Neural cell (in vitro differentiated cells): Measurements from ENCODE around the gene STX7. TPM values are rescaled to one million over a fixed set of nuclear protein-coding genes. Genes with fewer than 3 reads are reported as not detected.

ENCODE experiments used
- H2AFZ ChIP-seq: fragments of 200-600, 300-800 bp; sonication (generic), shearing (Covaris generic); 2 replicates; pipeline ENCODE4 v1.6.0; 2014; ENCODE audit warnings: low read depth, mild to moderate bottlenecking, antibody characterized with exemption, low read length, moderate library complexity
- H3F3A ChIP-seq: fragments of 200-600 bp; shearing (Covaris generic); 2 replicates; pipeline ENCODE4 v1.6.1; 2016; ENCODE audit warnings: mild to moderate bottlenecking, moderate library complexity, mixed read lengths, antibody characterized with exemption, low read length; ENCODE audit not compliant: insufficient read depth, poor library complexity, severe bottlenecking
- H3K27ac ChIP-seq: fragments of 200-600, 300-800 bp; sonication (generic), shearing (Covaris generic); 2 replicates; pipeline ENCODE4 v1.5.1; 2014; ENCODE audit warnings: mild to moderate bottlenecking, low read length, moderate library complexity
- H3K27me3 ChIP-seq: fragments of 300-800, 200-600 bp; sonication (generic), shearing (Covaris generic); 2 replicates; pipeline ENCODE4 v1.6.0; 2014; ENCODE audit warnings: mild to moderate bottlenecking, low read depth, low read length, moderate library complexity; ENCODE audit not compliant: insufficient read depth
- H3K36me3 ChIP-seq: fragments of 300-800, 200-600 bp; sonication (generic), shearing (Covaris generic); 2 replicates; pipeline ENCODE4 v1.5.1; 2014; ENCODE audit warnings: mild to moderate bottlenecking, antibody characterized with exemption, low read length, moderate library complexity; ENCODE audit not compliant: insufficient read depth
- H3K4me2 ChIP-seq: fragments of 300-800, 200-600 bp; sonication (generic), shearing (Covaris generic); 2 replicates; pipeline ENCODE4 v1.6.0; 2014; ENCODE audit warnings: mild to moderate bottlenecking, low read length
- H3K4me3 ChIP-seq: fragments of 300-800, 200-600 bp; sonication (generic), shearing (Covaris generic); 2 replicates; pipeline ENCODE4 v1.5.1; 2014; ENCODE audit warnings: mild to moderate bottlenecking, low read length, moderate library complexity
- H3K79me2 ChIP-seq: fragments of 200-600 bp; shearing (Covaris generic); replicated peaks from 2 replicates; pipeline ENCODE4 v1.6.0; 2014; ENCODE audit warnings: mild to moderate bottlenecking, low read length, moderate library complexity; ENCODE audit not compliant: insufficient read depth
- H3K9ac ChIP-seq: fragments of 300-800, 200-600 bp; sonication (generic), shearing (Covaris generic); 2 replicates; pipeline ENCODE4 v1.6.1; 2016; ENCODE audit warnings: mild to moderate bottlenecking, low read length, mixed read lengths
- H3K9me2 ChIP-seq: fragments of 200-600 bp; shearing (Covaris generic); 2 replicates; pipeline ENCODE4 v1.6.1; 2016; ENCODE audit warnings: mild to moderate bottlenecking, low read length, mixed read lengths; ENCODE audit not compliant: insufficient read depth
- H3K9me3 ChIP-seq: fragments of 200-600, 300-800 bp; sonication (generic), shearing (Covaris generic); 2 replicates; pipeline ENCODE4 v1.6.1; 2016; ENCODE audit warnings: mild to moderate bottlenecking, mixed run types, low read length, moderate library complexity, mixed read lengths
- H4K20me1 ChIP-seq: fragments of 200-600 bp; shearing (Covaris generic); 2 replicates; pipeline ENCODE4 v1.6.1; 2016; ENCODE audit warnings: mild to moderate bottlenecking, mixed run types; ENCODE audit not compliant: insufficient read depth
- EP300 ChIP-seq: fragments of 450-650 bp; conservative IDR thresholded peaks from 2 replicates; pipeline ENCODE4 v1.6.1; 2014; ENCODE audit warnings: antibody characterized with exemption, mild to moderate bottlenecking, moderate library complexity; ENCODE audit not compliant: poor library complexity, severe bottlenecking
- EZH2 ChIP-seq: fragments of 200-600, 300-800 bp; shearing (Covaris generic), sonication (generic); IDR thresholded peaks from 2 replicates; pipeline ENCODE4 v1.6.1; 2014; ENCODE audit warnings: antibody characterized with exemption, low read length, borderline replicate concordance, mild to moderate bottlenecking; ENCODE audit not compliant: insufficient read depth, poor library complexity, severe bottlenecking
- MXI1 ChIP-seq: fragments of 450-650 bp; conservative IDR thresholded peaks from 2 replicates; pipeline ENCODE4 v1.6.1; 2014; ENCODE audit warnings: antibody characterized with exemption, mild to moderate bottlenecking; ENCODE audit not compliant: poor library complexity, severe bottlenecking
- POLR2AphosphoS5 ChIP-seq: IDR thresholded peaks from 2 replicates; pipeline ENCODE4 v1.6.1; 2012
- RAD21 ChIP-seq: fragments of 450-650 bp; conservative IDR thresholded peaks from 2 replicates; pipeline ENCODE4 v1.6.1; 2014; ENCODE audit warnings: antibody characterized with exemption, mild to moderate bottlenecking, moderate library complexity
- SMC3 ChIP-seq: fragments of 450-650 bp; conservative IDR thresholded peaks from 2 replicates; pipeline ENCODE4 v1.6.1; 2014; ENCODE audit warnings: antibody characterized with exemption, mild to moderate bottlenecking, moderate library complexity; ENCODE audit not compliant: poor library complexity
- TAF1 ChIP-seq: IDR thresholded peaks from 2 replicates; pipeline ENCODE4 v1.6.1; 2012; ENCODE audit warnings: low read depth
- polyA plus RNA-seq: library from polyadenylated mRNA; depleted of rRNA; stranded (reverse); fragments of >200 nt; gene quantifications from 2 replicates; pipeline ENCODE4 v1.2.3, GENCODE V29; 2014
- TF ChIP-seq, protein P1 (sequence below): fragments of 450-650 bp; IDR thresholded peaks from 2 replicates; pipeline ENCODE4 v1.5.1; 2014; ENCODE audit warnings: antibody characterized with exemption, mild to moderate bottlenecking, moderate library complexity; ENCODE audit not compliant: poor library complexity, severe bottlenecking
- TF ChIP-seq, protein P2 (sequence below): IDR thresholded peaks from 2 replicates; pipeline ENCODE4 v1.6.1; 2012; ENCODE audit warnings: borderline replicate concordance

The STX7 gene
- polyA plus RNA-seq, 1 donor from 2014 or later, result 79.5 TPM

- Histone ChIP-seq H3K4me2 (no peak overlapping the region), H3F3A (no peaks in the 10 kb centered on the region), H2AFZ (no peak overlapping the region), H3K9ac (no peak overlapping the region), H3K79me2 (no peaks in the 10 kb centered on the region), H3K4me3 (no peak overlapping the region), H3K27ac (no peak overlapping the region), H3K9me2 (no peaks in the 10 kb centered on the region), H3K36me3 (peaks cover 18% of the 10 kb centered on the region), H4K20me1 (no peaks in the 10 kb centered on the region), H3K9me3 (no peaks in the 10 kb centered on the region), H3K27me3 (no peaks in the 10 kb centered on the region)
- TF ChIP-seq MXI1 (no peak), POLR2AphosphoS5 (no peak)
- TF ChIP-seq, protein P1, sequence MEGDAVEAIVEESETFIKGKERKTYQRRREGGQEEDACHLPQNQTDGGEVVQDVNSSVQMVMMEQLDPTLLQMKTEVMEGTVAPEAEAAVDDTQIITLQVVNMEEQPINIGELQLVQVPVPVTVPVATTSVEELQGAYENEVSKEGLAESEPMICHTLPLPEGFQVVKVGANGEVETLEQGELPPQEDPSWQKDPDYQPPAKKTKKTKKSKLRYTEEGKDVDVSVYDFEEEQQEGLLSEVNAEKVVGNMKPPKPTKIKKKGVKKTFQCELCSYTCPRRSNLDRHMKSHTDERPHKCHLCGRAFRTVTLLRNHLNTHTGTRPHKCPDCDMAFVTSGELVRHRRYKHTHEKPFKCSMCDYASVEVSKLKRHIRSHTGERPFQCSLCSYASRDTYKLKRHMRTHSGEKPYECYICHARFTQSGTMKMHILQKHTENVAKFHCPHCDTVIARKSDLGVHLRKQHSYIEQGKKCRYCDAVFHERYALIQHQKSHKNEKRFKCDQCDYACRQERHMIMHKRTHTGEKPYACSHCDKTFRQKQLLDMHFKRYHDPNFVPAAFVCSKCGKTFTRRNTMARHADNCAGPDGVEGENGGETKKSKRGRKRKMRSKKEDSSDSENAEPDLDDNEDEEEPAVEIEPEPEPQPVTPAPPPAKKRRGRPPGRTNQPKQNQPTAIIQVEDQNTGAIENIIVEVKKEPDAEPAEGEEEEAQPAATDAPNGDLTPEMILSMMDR, result no peak
- TF ChIP-seq, protein P2, sequence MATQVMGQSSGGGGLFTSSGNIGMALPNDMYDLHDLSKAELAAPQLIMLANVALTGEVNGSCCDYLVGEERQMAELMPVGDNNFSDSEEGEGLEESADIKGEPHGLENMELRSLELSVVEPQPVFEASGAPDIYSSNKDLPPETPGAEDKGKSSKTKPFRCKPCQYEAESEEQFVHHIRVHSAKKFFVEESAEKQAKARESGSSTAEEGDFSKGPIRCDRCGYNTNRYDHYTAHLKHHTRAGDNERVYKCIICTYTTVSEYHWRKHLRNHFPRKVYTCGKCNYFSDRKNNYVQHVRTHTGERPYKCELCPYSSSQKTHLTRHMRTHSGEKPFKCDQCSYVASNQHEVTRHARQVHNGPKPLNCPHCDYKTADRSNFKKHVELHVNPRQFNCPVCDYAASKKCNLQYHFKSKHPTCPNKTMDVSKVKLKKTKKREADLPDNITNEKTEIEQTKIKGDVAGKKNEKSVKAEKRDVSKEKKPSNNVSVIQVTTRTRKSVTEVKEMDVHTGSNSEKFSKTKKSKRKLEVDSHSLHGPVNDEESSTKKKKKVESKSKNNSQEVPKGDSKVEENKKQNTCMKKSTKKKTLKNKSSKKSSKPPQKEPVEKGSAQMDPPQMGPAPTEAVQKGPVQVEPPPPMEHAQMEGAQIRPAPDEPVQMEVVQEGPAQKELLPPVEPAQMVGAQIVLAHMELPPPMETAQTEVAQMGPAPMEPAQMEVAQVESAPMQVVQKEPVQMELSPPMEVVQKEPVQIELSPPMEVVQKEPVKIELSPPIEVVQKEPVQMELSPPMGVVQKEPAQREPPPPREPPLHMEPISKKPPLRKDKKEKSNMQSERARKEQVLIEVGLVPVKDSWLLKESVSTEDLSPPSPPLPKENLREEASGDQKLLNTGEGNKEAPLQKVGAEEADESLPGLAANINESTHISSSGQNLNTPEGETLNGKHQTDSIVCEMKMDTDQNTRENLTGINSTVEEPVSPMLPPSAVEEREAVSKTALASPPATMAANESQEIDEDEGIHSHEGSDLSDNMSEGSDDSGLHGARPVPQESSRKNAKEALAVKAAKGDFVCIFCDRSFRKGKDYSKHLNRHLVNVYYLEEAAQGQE, result no peak
Observed at GRCh38 chr6:132464538-132465256, 48.2 kb downstream of the STX7 start.

GRCh38 chr6:132461958-132462357 lies 51.0 kb downstream of the STX7 start:
- no peak overlapping the region for H3K9ac ChIP-seq
- H3K9me3 ChIP-seq, result no peaks in the 10 kb centered on the region
- no peak for TF ChIP-seq SMC3
- no peak for TF ChIP-seq MXI1
- no peak for TF ChIP-seq RAD21
- TF ChIP-seq, protein P2, result no peak
- no peak for TF ChIP-seq POLR2AphosphoS5
- no peak for TF ChIP-seq EZH2
- TF ChIP-seq EP300, result no peak
- TF ChIP-seq, protein P1, result no peak
- TF ChIP-seq TAF1, result no peak
- no peak overlapping the region for H3K4me3 ChIP-seq
- H3K27me3 ChIP-seq, result no peaks in the 10 kb centered on the region
- no peaks in the 10 kb centered on the region for H3K79me2 ChIP-seq
- no peaks in the 10 kb centered on the region for H4K20me1 ChIP-seq
- H3K27ac ChIP-seq, result no peak overlapping the region
- no peak overlapping the region for H2AFZ ChIP-seq
- no peaks in the 10 kb centered on the region for H3K9me2 ChIP-seq
- H3K36me3 ChIP-seq, result peaks cover 11% of the 10 kb centered on the region
- no peak overlapping the region for H3K4me2 ChIP-seq
- no peaks in the 10 kb centered on the region for H3F3A ChIP-seq
